HG03520 (cell line): Measurements from ENCODE around the gene RPS6KA5.
A peak's percentile ranks its signal among the peaks of the same experiment; 100 is the strongest.
"Not testable (repeated sequence)": the region's sequence is repeated elsewhere in the genome, so short reads cannot be mapped to it uniquely, and the experiment has no call there.

Experiments used
- ATAC-seq: cut with Tn5 transposase; IDR thresholded peaks from one replicate; pipeline ENCODE4 v1.9.1; 2021; ENCODE audit warnings: mild to moderate bottlenecking, moderate library complexity; ENCODE audit not compliant: unreplicated experiment

Gene RPS6KA5

DNA sequence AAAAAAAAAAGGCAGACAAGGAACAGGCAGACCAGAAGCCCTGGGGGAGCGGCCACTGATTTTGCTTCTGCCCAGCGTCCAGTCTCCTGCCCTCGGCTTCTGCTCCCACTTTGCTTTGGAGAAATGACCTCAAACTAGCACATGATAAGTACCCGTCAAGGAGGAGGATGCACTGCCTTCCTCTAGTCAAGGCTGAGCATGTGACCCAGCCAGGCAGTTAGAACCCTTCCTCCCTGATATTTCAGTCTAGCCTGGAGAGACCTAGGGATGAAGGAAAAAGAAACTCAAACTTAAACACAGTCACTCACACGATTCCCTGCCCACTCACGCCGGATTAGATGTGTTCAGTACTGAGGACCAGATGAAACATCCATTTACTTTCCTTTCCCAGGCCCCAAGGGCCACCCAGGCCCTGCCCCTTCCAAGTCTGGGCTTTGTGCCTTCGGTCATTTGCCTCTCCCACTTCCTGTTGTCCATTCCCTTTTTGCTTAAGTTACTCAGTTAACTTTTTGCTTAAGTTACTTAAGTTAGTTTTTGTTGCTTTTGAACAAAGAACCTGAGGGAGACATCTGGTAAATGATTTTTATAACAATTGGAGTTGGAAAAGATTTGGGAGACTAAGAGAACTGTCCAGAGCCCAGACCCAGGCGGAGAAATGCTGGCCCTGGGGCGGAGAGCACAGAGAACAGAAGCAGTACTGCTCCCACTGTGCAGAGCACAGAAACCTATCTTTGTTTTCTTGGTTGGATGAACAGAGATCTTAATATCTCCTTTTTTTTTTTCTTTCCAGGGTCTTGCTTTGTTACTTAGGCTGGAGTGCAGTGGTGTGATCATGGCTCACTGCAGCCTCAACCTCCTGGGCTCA lies 221.2 kb downstream of the RPS6KA5 start:
- no peak for ATAC-seq

- not testable (repeated sequence) for ATAC-seq
Observed at GRCh38 chr14:90838531-90838930, 221.9 kb downstream of the RPS6KA5 start.

- ATAC-seq: no peak
Observed at GRCh38 chr14:90837355-90837754, 223.1 kb downstream of the RPS6KA5 start.

GRCh38 chr14:90836692-90837063 lies 223.8 kb downstream of the RPS6KA5 start:
- no peak for ATAC-seq

DNA sequence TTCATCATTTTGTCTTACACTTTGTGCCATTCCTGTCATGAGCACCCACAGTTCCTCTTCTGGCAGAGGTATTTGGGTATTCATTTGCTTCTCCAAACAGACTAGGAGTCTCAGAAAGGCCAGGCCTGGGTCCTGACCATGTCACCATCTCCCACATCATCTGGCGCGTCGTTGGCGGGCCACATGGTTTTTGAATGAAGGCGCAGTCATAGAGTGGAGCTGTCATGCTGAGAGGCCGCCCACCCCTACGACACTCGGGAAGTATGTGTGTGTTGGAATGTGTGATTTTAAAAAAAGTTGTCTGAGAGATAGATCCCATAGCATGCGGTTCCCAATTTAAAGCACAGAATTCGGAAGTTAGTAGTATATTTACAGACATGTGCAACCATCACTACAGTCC lies 228.6 kb downstream of the RPS6KA5 start:
- no peak for ATAC-seq

DNA sequence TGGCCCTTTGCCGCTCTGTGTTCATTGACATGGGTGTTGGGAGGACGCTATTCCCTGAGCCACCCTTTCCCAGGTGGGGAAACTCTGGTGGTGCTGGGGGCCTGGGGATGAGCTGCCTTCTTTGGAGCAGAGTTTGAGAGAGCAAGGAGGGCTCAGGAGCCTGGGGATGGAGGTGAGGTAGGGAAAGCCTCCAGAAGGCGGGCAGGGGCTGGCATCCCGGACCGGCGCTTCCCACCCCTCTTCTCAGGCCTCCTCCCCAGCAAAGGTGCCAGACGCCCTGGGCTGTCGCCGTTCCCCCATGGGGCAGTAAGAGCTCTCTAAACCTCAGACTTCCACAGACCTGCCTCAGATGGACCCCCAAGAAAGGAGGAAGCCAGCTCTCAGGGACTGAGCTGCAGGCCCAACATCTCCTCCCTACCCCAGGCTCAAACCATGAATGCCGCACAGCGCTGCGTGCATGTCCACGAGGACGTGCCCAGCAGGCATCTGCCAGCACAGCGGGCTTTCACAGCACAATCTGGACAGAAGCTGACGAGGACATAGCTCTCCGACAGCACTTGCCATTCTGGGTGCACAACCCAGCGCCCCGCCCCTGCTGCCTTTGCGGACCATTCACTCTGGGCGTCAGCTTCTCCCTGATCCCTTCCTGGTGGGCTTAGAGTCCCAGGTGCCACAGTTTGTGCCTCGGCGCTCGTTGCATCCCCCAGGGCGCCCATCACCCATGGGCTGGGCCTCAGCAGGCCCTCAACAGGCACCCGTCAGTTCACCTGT lies 229.3 kb downstream of the RPS6KA5 start:
- ATAC-seq: no peak

- ATAC-seq: no peak
Observed at GRCh38 chr14:90829677-90830076, 230.8 kb downstream of the RPS6KA5 start.

DNA sequence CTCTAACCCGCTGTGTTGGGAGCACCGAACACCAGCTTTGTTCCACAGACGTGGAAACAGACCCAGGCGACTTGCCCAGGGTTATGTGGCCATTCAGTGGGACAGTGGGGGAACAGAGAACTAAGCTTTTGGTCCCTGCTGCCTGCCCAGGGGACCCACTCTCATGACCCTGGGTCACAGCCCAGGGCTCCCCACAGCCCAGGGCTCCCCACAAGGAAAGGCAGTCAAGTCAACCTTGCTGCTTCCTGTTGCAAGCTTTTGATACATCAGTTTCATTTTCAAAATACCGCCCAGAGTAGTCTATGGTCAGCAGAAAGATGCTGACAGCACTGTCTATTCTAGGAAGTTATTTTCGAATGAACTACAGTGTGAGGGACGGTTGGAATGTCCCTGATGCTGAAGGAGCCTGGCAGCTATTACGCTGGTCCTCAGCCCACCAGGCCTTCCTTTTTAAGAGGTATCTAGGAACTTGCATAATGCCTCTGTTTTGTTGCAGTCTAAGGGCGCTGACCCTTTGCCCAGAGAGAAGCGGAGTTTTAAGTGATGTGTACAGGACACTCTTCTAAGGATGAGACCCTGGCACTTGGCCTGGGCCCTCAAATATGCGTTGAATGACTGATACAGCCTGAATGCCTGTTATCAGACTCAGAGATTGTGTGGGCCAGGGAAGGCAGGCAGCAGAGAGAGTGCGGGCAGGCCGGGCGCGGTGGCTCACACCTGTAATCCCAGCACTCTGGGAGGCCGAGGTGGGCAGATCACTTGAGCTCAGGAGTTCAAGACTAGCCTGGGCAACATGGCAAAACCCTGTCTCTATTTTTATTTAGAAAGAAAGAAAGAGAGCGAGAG lies 231.6 kb downstream of the RPS6KA5 start:
- ATAC-seq: peak; percentile 43

DNA sequence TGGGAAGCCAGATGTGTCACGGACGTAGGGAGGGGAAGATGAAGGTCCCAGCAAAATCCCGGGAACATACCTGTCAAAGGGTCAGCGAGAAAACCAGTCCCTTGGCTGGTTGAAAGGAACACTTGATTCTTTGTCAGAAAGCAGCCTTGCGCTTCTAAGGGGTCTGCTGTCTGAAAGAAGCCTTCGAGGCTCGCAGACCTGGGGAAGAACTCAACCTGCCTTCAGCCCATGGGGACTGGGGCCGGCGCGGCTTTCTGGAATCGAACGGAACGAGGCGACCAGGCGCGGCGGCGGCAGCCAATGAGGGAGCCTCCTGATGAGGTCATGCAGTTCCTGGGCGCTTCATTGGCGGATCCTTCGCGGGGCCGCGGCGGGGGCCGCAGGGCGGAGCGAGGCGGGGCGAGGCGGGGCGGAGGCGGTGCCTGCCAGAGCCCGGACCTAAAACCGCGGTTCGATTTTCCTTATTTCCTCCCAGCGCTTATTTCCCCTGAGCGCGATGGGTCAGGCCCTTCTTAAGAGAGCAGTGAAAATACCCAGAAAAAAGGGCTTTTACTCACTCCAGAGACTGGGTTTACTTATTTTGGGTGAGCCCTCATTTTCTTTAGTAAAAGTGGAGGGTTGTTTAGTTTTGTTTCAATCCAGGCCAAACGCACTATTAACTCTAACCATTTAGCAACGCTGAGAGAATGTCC lies 232.4 kb downstream of the RPS6KA5 start:
- ATAC-seq: peak; percentile 99

DNA sequence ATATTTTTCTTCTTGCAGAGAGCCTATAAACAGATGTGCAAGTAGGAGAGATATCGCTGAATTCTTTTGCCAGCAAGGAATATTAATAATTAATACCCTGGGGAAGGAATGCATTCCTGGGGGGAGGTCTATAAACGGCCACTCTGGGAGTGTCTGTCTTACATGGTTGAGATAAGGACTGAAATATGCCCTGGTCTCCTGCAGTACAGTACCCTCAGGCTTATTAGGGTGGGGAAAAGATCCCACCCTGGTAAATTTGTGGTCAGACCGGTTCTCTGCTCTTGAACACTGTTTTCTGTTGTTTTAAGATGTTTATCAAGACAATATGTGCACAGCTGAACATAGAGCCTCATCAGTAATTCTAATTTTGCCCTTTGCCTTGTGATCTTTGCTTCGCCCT lies 236.9 kb downstream of the RPS6KA5 start:
- not testable (repeated sequence) for ATAC-seq

GRCh38 chr14:90820958-90821357 lies 239.5 kb downstream of the RPS6KA5 start:
- ATAC-seq: peak; percentile 67

GRCh38 chr14:90819734-90820393 lies 240.6 kb downstream of the RPS6KA5 start:
- no peak for ATAC-seq

GRCh38 chr14:90818715-90819114 lies 241.7 kb downstream of the RPS6KA5 start:
- no peak for ATAC-seq

- no peak for ATAC-seq
Observed at GRCh38 chr14:90816681-90817436, 243.6 kb downstream of the RPS6KA5 start.

- no peak for ATAC-seq
Observed at GRCh38 chr14:90815822-90816662, 244.4 kb downstream of the RPS6KA5 start, which contains the start of gene TTC7B. TSS of gene TTC7B (minus strand) at chr14:90816430. CDS start at chr14:90816295, 135 bp downstream.

- no peak for ATAC-seq
Observed at GRCh38 chr14:90815572-90815821, 244.9 kb downstream of the RPS6KA5 start.

DNA sequence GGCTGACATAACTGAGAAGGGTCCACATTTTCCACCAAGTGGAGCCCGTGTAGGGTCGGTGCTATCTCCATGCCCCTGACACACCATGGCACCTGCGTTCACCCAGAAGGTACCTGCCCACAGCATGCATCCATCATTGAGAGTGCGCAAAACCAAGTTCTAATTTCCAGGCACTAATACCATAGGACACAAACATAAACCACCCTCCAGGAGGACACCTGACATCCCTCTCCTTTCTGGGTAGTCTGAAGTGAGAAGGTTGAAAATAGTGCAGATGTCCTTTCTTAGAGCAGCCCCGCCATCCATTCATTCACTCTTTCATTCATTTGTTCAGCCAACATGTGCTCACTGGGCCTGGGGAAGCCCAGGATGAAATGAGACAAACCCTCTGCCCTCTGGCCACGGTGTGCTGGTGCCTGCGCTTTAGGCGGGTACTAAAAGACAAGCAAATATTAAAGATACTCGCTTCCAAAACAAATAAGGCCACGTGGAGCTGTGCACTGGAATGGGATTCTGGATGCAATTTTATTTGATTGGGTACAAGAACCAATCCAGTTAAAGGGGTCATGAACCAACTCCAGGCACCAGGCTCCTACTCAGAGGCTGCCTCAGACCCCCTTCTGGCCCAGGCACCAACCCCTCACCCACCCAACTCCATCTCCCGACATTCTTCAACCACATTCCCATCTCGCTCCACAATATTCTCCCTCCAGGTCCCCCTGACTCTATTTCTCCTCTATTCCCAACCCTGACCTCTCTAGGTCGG lies 245.5 kb downstream of the RPS6KA5 start:
- no peak for ATAC-seq

DNA sequence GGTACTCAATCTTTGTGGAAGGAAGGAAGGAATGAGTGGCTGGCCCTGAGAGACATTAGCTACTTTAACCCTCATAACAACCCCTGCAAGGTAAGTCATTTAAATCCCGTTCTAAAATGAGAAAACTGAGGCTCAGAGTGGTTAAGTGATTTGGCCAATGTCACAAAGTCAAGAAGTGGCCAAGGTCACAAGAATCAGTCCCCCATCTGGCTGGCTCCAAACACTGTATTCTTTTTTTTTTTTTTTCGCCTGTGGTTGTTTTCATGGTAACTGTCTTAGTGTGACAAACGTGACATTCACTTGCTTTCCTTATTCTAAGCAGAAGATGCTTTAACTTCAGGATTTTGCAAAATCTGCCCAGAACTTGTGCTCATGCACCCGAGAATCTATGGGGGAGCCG lies 247.0 kb downstream of the RPS6KA5 start:
- no peak for ATAC-seq
